Osteocyte (in vitro differentiated cells): ENCODE data around the gene IFNG-AS1. TPM values are rescaled to one million over a fixed set of nuclear protein-coding genes. Genes with fewer than 3 reads are reported as not detected.

Experiments used
- DNase-seq: peaks from one replicate; pipeline ENCODE4 v3.0.0; 2021; ENCODE audit warnings: mixed read lengths; ENCODE audit not compliant: unreplicated experiment; ENCODE audit errors: extremely low spot score
- H3K27ac Mint-ChIP-seq: one replicate; pipeline ENCODE4 v1.8.0; 2021; ENCODE audit warnings: mild to moderate bottlenecking, mixed read lengths; ENCODE audit not compliant: unreplicated experiment
- H3K27me3 Mint-ChIP-seq: one replicate; pipeline ENCODE4 v1.8.0; 2021; ENCODE audit warnings: mixed read lengths; ENCODE audit not compliant: unreplicated experiment
- H3K36me3 Mint-ChIP-seq: one replicate; pipeline ENCODE4 v1.8.0; 2021; ENCODE audit warnings: mixed read lengths; ENCODE audit not compliant: unreplicated experiment
- H3K4me1 Mint-ChIP-seq: one replicate; pipeline ENCODE4 v1.8.0; 2021; ENCODE audit warnings: mixed read lengths; ENCODE audit not compliant: unreplicated experiment
- H3K4me3 Mint-ChIP-seq: one replicate; pipeline ENCODE4 v1.8.0; 2021; ENCODE audit warnings: mild to moderate bottlenecking, moderate library complexity, mixed read lengths; ENCODE audit not compliant: unreplicated experiment
- H3K9me3 Mint-ChIP-seq: one replicate; pipeline ENCODE4 v1.8.0; 2021; ENCODE audit warnings: mixed read lengths; ENCODE audit not compliant: unreplicated experiment
- CTCF ChIP-seq: fragments of 200-600 bp; sonication (generic); IDR thresholded peaks from 2 replicates; pipeline ENCODE4 v1.5.0; 2021; ENCODE audit warnings: antibody characterized with exemption, mild to moderate bottlenecking, moderate library complexity
- total RNA-seq: library from RNA; stranded (reverse); gene quantifications from 2 replicates; pipeline ENCODE4 v1.2.1, GENCODE V29; 2021

Gene IFNG-AS1
- total RNA-seq, 1 donor from 2014 or later: not detected

DNA sequence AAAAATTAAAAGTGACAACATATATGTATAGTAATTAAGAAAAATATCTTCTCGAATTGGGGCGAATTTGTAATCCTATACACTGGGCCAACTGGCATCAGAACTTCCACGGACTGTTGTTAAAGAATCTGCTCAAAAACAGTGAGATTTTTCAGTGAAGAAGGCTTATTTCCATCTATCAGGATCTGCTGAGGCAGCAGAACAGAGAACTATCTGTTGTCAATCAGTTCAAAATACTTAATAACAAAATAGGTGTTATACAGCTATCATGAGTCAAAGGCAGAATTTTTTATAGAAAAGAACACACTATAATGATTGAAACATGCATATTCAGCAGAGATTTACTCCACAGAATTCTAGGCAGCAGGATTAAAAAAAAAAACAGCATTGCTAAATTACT lies 41.9 kb downstream of the IFNG-AS1 start:
- Mint-ChIP-seq H3K27ac (no peak overlapping the region), H3K27me3 (no peaks in the 10 kb centered on the region), H3K9me3 (no peaks in the 10 kb centered on the region), H3K4me1 (no peaks in the 10 kb centered on the region), H3K4me3 (no peak overlapping the region), H3K36me3 (no peaks in the 10 kb centered on the region)
- TF ChIP-seq CTCF: no peak
- no peak for DNase-seq

DNA sequence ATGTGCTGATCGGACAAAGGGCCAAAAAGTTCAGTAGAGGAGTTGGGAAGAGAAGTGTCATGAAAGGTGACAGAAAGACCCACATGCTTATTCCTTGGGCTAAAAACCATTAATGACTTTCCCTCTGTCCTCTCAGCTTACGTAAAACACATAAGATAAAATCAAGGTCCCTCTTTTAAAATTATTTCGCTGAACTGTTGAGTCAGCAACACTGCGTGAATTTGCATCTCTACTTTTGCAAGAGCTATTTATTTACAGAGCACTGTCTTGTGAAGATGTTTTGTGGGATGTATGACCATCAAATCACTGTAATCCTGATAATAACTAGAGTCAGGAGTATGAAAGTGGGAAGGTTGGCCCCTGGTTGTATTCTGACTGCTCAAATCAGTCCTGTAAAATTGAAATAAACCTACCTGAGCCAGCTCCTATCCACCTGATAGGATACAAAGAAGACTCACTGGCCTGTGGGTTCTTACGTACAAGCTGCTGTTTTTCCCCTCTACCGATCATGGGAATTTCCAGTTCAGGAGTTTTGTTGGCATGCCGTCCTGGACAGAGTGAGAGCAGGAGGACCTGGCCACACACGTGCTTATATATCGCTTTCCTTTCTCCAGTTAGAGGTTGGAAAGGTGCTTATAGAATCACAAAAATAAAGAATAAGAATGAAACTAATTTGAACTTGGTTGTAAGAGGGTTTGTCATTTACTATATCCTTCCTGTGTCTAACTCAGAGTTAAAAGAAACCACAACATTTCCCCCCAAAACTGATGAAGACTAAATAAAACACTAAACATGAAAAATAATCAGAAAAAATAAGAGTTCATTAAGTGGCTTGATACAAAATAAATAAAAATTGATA lies 42.9 kb downstream of the IFNG-AS1 start:
- Mint-ChIP-seq H3K4me1 (no peaks in the 10 kb centered on the region), H3K9me3 (no peaks in the 10 kb centered on the region), H3K27ac (no peak overlapping the region), H3K4me3 (no peak overlapping the region), H3K36me3 (no peaks in the 10 kb centered on the region), H3K27me3 (no peaks in the 10 kb centered on the region)
- DNase-seq: no peak
- no peak for TF ChIP-seq CTCF

- H3K4me3 Mint-ChIP-seq: no peak overlapping the region
- DNase-seq: no peak
- H3K36me3 Mint-ChIP-seq: no peaks in the 10 kb centered on the region
- TF ChIP-seq CTCF: no peak
- H3K27ac Mint-ChIP-seq: no peak overlapping the region
- H3K4me1 Mint-ChIP-seq: no peaks in the 10 kb centered on the region
- no peaks in the 10 kb centered on the region for H3K27me3 Mint-ChIP-seq
- no peaks in the 10 kb centered on the region for H3K9me3 Mint-ChIP-seq
Observed at GRCh38 chr12:68034567-68034966, 45.3 kb downstream of the IFNG-AS1 start.

DNA sequence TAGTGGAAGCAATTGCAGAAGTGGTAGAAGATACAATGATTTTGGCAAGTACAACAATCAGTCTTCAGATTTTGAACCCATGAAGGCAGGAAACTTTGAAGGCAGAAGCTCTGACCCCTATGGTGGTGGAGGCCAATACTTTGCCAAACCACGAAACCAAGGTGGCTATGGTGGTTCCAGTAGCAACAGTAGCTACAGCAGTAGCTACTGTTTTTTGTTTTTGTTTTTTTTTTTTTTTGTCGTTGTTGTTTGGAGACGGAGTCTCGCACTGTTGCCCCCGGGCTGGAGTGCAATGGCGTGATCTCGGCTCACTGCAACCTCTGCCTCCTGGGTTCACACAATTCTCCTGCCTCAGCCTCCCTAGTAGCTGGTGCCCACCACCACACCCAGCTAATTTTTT lies 47.4 kb downstream of the IFNG-AS1 start:
- DNase-seq: no peak
- H3K36me3 Mint-ChIP-seq: no peaks in the 10 kb centered on the region
- H3K4me1 Mint-ChIP-seq: peaks cover 2% of the 10 kb centered on the region
- no peak overlapping the region for H3K4me3 Mint-ChIP-seq
- H3K27me3 Mint-ChIP-seq: no peaks in the 10 kb centered on the region
- no peaks in the 10 kb centered on the region for H3K9me3 Mint-ChIP-seq
- no peak for TF ChIP-seq CTCF
- H3K27ac Mint-ChIP-seq: no peak overlapping the region

DNA sequence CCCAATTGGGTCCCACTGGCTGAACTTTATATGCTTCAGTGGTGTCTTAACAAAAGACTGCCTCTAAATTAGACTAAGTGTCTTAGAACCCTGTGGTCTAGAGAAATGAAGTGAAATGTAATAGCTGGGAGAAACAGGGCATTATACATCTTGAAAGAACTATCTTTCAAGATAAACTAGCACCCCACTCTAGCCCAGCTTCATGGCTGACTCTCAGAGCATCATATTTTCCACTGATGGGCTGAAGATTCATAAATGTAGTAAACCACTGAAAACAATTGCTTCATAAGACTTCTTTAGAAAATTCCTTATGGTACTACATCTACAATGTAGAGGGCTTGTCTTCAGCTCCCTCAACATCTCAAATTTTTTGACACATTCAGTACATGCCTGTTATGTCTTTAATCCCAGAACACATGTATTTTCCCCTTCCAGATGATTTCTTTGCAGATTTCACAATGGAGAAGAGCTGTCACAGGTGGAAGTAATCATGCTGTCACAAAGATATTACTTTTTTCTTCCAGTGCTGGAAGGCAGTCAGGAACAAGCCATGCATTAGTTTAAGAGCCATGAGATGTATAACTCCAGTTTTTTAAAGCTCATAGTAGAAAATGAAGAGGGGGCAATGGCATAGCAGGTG lies 48.5 kb downstream of the IFNG-AS1 start:
- TF ChIP-seq CTCF: no peak
- Mint-ChIP-seq H3K27me3 (no peaks in the 10 kb centered on the region), H3K4me1 (peaks cover 4% of the 10 kb centered on the region), H3K4me3 (no peak overlapping the region), H3K27ac (no peak overlapping the region), H3K36me3 (no peaks in the 10 kb centered on the region), H3K9me3 (no peaks in the 10 kb centered on the region)
- DNase-seq: no peak
